ENCODE data around the gene MR1. TPM values are rescaled to one million over a fixed set of nuclear protein-coding genes. Genes with fewer than 3 reads are reported as not detected.
A peak's percentile ranks its signal among the peaks of the same experiment; 100 is the strongest.

The MR1 gene
- total and polyA plus RNA-seq, 9 of the 15 experiments (the other 6 are each of a cell fraction or from before 2014, with no cell fraction given): 9.7 to 21.7 (median 15.6) TPM

GRCh38 chr1:181089676-181090544 is 56.1 kb downstream of the MR1 start (continued):
- TF ChIP-seq ZNF511 (CRISPR knock-in tag; IDR thresholded peaks at IDR 0.05) (0 out of 2 replicates have a peak, but pooled peaks have one; percentile 89), NKRF (IDR thresholded peaks at IDR 0.05; ENCODE audit: borderline replicate concordance) (peak; percentile 57), ZBTB2 (IDR thresholded peaks at IDR 0.05) (peak; percentile 68), MLX (CRISPR knock-in tag; conservative IDR thresholded peaks at IDR 0.05) (0 out of 4 replicates have a peak, but pooled peaks have one; percentile 32 to 42), IRF1 (CRISPR knock-in tag; IDR thresholded peaks at IDR 0.05; ENCODE audit: borderline replicate concordance) (no peak), ZZZ3 (IDR thresholded peaks at IDR 0.05) (no peak), HDAC2 (IDR thresholded peaks at IDR 0.05) (0 out of 2 replicates have a peak, but pooled peaks have one; percentile 33), ARID3B (CRISPR knock-in tag; IDR thresholded peaks at IDR 0.05; ENCODE audit: borderline replicate concordance) (0 out of 2 replicates have a peak, but pooled peaks have one; percentile 29), RFX1 (IDR thresholded peaks at IDR 0.05) (no peak), MEIS2 (IDR thresholded peaks at IDR 0.05; ENCODE audit: partially characterized antibody) (peak; percentile 94), SRF (CRISPR knock-in tag; IDR thresholded peaks at IDR 0.05) (peak in 1 of 2 experiments; percentile 52; a peak in 1 of 4 replicates), ZNF583 (CRISPR knock-in tag; IDR thresholded peaks at IDR 0.05) (0 out of 2 replicates have a peak, but pooled peaks have one; percentile 29), ID3 (CRISPR knock-in tag; IDR thresholded peaks at IDR 0.05) (no peak), ID3 (tag; IDR thresholded peaks at IDR 0.05) (0 out of 2 replicates have a peak, but pooled peaks have one; percentile 13), HDAC1 (IDR thresholded peaks at IDR 0.05) (peak in 1 of 2 experiments; percentile 78; a peak in 2 of 4 replicates)
